ENCODE results near the gene ARAP2. TPM values are rescaled to one million over a fixed set of nuclear protein-coding genes. Genes with fewer than 3 reads are reported as not detected.
"Not testable (repeated sequence)": the region's sequence is repeated elsewhere in the genome, so short reads cannot be mapped to it uniquely, and the experiment has no call there.

ARAP2 gene
- total and polyA plus RNA-seq, 8 donors: 4.3 to 35.2 (median 6.0) TPM

GRCh38 chr4:36183665-36184393, 60.5 kb downstream of the ARAP2 start:
- ATAC-seq (no peak), DNase-seq (no peak)
- TF ChIP-seq, protein P1, sequence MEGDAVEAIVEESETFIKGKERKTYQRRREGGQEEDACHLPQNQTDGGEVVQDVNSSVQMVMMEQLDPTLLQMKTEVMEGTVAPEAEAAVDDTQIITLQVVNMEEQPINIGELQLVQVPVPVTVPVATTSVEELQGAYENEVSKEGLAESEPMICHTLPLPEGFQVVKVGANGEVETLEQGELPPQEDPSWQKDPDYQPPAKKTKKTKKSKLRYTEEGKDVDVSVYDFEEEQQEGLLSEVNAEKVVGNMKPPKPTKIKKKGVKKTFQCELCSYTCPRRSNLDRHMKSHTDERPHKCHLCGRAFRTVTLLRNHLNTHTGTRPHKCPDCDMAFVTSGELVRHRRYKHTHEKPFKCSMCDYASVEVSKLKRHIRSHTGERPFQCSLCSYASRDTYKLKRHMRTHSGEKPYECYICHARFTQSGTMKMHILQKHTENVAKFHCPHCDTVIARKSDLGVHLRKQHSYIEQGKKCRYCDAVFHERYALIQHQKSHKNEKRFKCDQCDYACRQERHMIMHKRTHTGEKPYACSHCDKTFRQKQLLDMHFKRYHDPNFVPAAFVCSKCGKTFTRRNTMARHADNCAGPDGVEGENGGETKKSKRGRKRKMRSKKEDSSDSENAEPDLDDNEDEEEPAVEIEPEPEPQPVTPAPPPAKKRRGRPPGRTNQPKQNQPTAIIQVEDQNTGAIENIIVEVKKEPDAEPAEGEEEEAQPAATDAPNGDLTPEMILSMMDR (IDR thresholded peaks at IDR 0.05): no peak
- Histone ChIP-seq H3K9me3 (no peaks in the 10 kb centered on the region), H3K36me3 (peaks cover 0 to 19% of the 10 kb centered on the region in 2 donors), H3K4me3 (no peak overlapping the region), H3K4me1 (no peaks in the 10 kb centered on the region), H3K27ac (no peak overlapping the region), H3K27me3 (no peaks in the 10 kb centered on the region)
- intact Hi-C loops (cut with DNase I): no loop called here

GRCh38 chr4:36183232-36183631, 61.1 kb downstream of the ARAP2 start:
- no peaks in the 10 kb centered on the region for H3K9me3 ChIP-seq
- TF ChIP-seq, protein P1 (IDR thresholded peaks at IDR 0.05): no peak
- no peaks in the 10 kb centered on the region for H3K27me3 ChIP-seq
- H3K4me1 ChIP-seq: no peaks in the 10 kb centered on the region
- no peak overlapping the region for H3K4me3 ChIP-seq
- ATAC-seq (peak; percentile 42), DNase-seq (no peak)
- H3K36me3 ChIP-seq: peaks cover 0 to 19% of the 10 kb centered on the region in 2 donors
- intact Hi-C loops (cut with DNase I): no loop called here
- H3K27ac ChIP-seq: no peak overlapping the region

GRCh38 chr4:36182315-36182714, 62.0 kb downstream of the ARAP2 start:
- ATAC-seq; H3K4me1 ChIP-seq; H3K27me3 ChIP-seq; DNase-seq; H3K4me3 ChIP-seq; H3K27ac ChIP-seq; intact Hi-C loops (cut with DNase I); H3K9me3 ChIP-seq: not testable (repeated sequence)
- H3K36me3 ChIP-seq: peaks cover 0 to 20% of the 10 kb centered on the region in 2 donors

GRCh38 chr4:36180206-36180605, 64.1 kb downstream of the ARAP2 start:
- TF ChIP-seq, protein P1 (IDR thresholded peaks at IDR 0.05): no peak
- ATAC-seq (no peak), DNase-seq (no peak)
- Histone ChIP-seq H3K4me1 (no peaks in the 10 kb centered on the region), H3K27me3 (no peaks in the 10 kb centered on the region), H3K36me3 (peaks cover 0 to 5% of the 10 kb centered on the region in 2 donors), H3K9me3 (no peaks in the 10 kb centered on the region), H3K27ac (no peak overlapping the region), H3K4me3 (no peak overlapping the region)
- intact Hi-C loops (cut with DNase I): no loop called here

GRCh38 chr4:36178484-36178883, 65.8 kb downstream of the ARAP2 start:
- no peak for DNase-seq
- Histone ChIP-seq H3K36me3 (peaks cover 0 to 5% of the 10 kb centered on the region in 2 donors), H3K27ac (no peak overlapping the region), H3K27me3 (no peaks in the 10 kb centered on the region), H3K4me1 (no peaks in the 10 kb centered on the region), H3K4me3 (no peak overlapping the region), H3K9me3 (no peaks in the 10 kb centered on the region)
- no peak for ATAC-seq
- TF ChIP-seq, protein P1 (IDR thresholded peaks at IDR 0.05): no peak
- intact Hi-C loops (cut with DNase I): no loop called here

DNA sequence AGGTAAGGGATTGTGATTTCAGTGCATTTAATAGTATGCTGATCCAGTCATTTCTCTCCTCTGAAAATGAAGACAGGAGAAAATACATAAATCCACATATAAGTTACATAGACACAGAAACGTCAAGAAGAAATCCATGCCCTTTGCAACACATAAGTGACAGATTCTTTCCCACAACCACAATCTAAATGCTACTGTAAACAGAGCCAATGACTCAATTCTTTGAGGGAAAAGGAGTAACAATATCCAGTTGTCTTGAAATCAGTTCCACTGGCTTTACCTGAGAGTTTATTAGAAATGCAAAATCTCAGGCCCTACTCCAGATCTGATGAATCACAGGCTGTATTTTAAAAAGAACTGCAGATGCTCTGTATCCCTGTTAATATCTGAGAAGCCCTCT, 66.4 kb downstream of the ARAP2 start:
- ATAC-seq (no peak), DNase-seq (no peak)
- Histone ChIP-seq H3K4me3 (no peak overlapping the region), H3K27me3 (no peaks in the 10 kb centered on the region), H3K9me3 (no peaks in the 10 kb centered on the region), H3K27ac (no peak overlapping the region), H3K36me3 (peaks cover 0 to 5% of the 10 kb centered on the region in 2 donors), H3K4me1 (no peaks in the 10 kb centered on the region)
- intact Hi-C loops (cut with DNase I): no loop called here
- TF ChIP-seq, protein P1 (IDR thresholded peaks at IDR 0.05): no peak
